KOPT-K1 (cell line): ENCODE measurements around the gene FMO3.

Experiments
- H3K27ac ChIP-seq: fragments of 200-600 bp; sonication (generic); 2 replicates; pipeline ENCODE4 v1.5.1; 2016; ENCODE audit warnings: antibody characterized with exemption, mild to moderate bottlenecking, low read depth, low read length; ENCODE audit not compliant: poor library complexity, severe bottlenecking
- H3K36me3 ChIP-seq: fragments of 200-600 bp; sonication (generic); 2 replicates; pipeline ENCODE4 v1.5.1; 2017; ENCODE audit warnings: antibody characterized with exemption, mild to moderate bottlenecking, low read length, moderate library complexity; ENCODE audit not compliant: insufficient read depth
- H3K9me3 ChIP-seq: fragments of 200-600 bp; sonication (generic); 2 replicates; pipeline ENCODE4 v1.5.1; 2017; ENCODE audit warnings: antibody characterized with exemption, low read length, mild to moderate bottlenecking; ENCODE audit not compliant: insufficient read depth, poor library complexity, severe bottlenecking

Gene FMO3

GRCh38 chr1:171107262-171107940, 16.7 kb downstream of the FMO3 start:
- Histone ChIP-seq H3K9me3 (no peaks in the 10 kb centered on the region), H3K36me3 (no peaks in the 10 kb centered on the region), H3K27ac (no peak overlapping the region)

- Histone ChIP-seq H3K9me3 (no peaks in the 10 kb centered on the region), H3K36me3 (no peaks in the 10 kb centered on the region), H3K27ac (no peak overlapping the region)
Measured at GRCh38 chr1:171107969-171108368, 17.3 kb downstream of the FMO3 start.

DNA sequence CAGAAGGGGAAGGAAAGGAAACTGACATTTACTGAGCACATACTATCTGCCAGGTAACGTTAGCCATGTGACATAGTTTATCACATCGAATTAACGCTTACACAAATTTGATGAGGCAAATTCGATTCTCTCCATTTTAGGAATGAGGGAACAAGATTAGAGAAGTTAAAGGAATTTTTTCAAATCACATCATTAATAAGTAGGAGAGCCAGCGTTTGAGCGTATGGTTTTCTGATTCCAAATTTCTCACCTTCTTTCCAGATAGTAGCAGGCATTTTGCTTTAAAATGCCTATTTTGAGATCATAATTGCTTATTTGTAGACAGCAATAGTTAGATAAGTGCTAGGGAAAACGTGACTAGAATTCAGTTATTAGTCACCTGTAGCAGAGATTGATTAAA, 19.3 kb downstream of the FMO3 start:
- H3K9me3 ChIP-seq: no peaks in the 10 kb centered on the region
- no peaks in the 10 kb centered on the region for H3K36me3 ChIP-seq
- no peak overlapping the region for H3K27ac ChIP-seq

DNA sequence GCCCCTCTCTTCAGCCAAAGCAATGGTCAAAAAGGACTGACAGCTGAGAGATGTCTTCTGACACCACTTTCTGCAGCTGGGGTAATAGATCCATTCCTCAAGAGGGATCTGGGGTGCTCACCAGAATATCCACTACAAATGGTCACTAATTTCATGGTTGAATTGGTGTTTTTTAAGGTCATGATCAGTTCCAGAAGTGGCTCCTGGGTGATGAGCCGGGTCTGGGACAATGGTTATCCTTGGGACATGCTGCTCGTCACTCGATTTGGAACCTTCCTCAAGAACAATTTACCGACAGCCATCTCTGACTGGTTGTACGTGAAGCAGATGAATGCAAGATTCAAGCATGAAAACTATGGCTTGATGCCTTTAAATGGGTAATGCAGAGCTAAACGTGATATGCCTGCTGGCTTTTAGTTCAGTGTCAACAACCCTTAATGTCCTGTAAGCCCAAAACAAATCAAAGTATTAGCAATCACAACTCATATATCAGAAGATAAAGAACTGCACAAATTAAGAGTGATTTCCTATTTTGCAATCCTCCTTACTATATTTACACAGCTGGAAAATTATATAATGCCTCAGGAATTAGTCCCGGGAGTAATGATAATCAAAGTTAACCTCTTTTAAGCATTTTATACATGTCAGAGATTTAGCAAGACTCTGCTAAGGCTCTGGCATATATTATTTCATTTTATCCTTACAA, 20.1 kb downstream of the FMO3 start:
- Histone ChIP-seq H3K9me3 (no peaks in the 10 kb centered on the region), H3K27ac (no peak overlapping the region)

GRCh38 chr1:171112119-171112518, 21.4 kb downstream of the FMO3 start:
- Histone ChIP-seq H3K36me3 (no peaks in the 10 kb centered on the region), H3K9me3 (no peaks in the 10 kb centered on the region), H3K27ac (no peak overlapping the region)

More for the DNA sequence above, 20.1 kb downstream of the FMO3 start:
- no peaks in the 10 kb centered on the region for H3K36me3 ChIP-seq

GRCh38 chr1:171113382-171113781, 22.7 kb downstream of the FMO3 start:
- Histone ChIP-seq H3K9me3 (no peaks in the 10 kb centered on the region), H3K36me3 (no peaks in the 10 kb centered on the region), H3K27ac (no peak overlapping the region)

- no peaks in the 10 kb centered on the region for H3K36me3 ChIP-seq
- H3K9me3 ChIP-seq: no peaks in the 10 kb centered on the region
- H3K27ac ChIP-seq: no peak overlapping the region
Measured at GRCh38 chr1:171115280-171115897, 24.7 kb downstream of the FMO3 start.

GRCh38 chr1:171116676-171117075, 26.0 kb downstream of the FMO3 start:
- Histone ChIP-seq H3K36me3 (no peaks in the 10 kb centered on the region), H3K27ac (no peak overlapping the region)

GRCh38 chr1:171117085-171117484, 26.4 kb downstream of the FMO3 start:
- H3K27ac ChIP-seq: no peak overlapping the region
- H3K9me3 ChIP-seq: no peaks in the 10 kb centered on the region
- no peaks in the 10 kb centered on the region for H3K36me3 ChIP-seq

More at GRCh38 chr1:171116676-171117075, 26.0 kb downstream of the FMO3 start:
- H3K9me3 ChIP-seq: no peaks in the 10 kb centered on the region

GRCh38 chr1:171119648-171120047, 28.9 kb downstream of the FMO3 start:
- Histone ChIP-seq H3K36me3 (no peaks in the 10 kb centered on the region), H3K9me3 (no peaks in the 10 kb centered on the region), H3K27ac (no peak overlapping the region)

GRCh38 chr1:171122299-171122698, 31.6 kb downstream of the FMO3 start:
- Histone ChIP-seq H3K9me3 (no peaks in the 10 kb centered on the region), H3K27ac (no peak overlapping the region), H3K36me3 (no peaks in the 10 kb centered on the region)

DNA sequence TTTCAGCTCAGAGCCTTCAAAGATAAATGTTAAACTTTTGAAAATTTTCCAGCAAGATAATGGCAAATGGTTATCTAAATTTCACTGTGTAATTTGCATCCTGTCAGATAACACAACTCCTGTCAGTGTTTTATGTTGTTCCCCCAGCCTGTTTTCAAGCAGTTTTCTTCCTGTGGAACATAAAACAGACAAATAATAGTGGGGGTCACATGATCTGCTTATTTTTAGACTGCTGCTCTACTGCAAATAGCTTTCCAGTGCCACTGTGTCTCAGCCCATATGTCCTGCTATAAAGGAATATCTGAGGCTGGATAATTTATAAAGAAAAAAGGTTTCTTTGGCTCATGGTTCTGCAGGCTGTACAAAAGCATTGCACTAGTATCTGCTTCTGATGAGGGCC, 32.2 kb downstream of the FMO3 start:
- Histone ChIP-seq H3K36me3 (no peaks in the 10 kb centered on the region), H3K9me3 (no peaks in the 10 kb centered on the region), H3K27ac (no peak overlapping the region)

DNA sequence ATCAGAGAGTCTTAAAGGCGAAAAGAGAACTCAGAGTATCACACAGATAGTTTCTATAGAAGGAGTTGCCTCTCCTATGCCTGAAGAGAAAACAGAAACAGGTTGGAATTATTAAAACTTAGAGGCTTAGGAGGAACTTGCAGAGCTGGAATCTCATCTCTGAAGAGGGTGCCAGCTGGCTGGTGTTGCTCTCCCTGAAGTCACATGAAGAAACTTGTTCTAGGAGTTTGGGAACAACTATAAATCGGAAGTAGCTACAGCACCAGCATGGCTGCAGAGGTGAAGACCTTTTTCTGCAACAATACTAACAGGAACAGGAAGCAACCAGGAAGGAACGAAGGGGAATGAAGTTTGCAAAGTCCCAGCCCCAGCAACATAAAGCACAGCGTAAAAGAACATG, 35.8 kb downstream of the FMO3 start:
- Histone ChIP-seq H3K36me3 (no peaks in the 10 kb centered on the region), H3K27ac (no peak overlapping the region), H3K9me3 (no peaks in the 10 kb centered on the region)

- no peaks in the 10 kb centered on the region for H3K36me3 ChIP-seq
- no peaks in the 10 kb centered on the region for H3K9me3 ChIP-seq
- no peak overlapping the region for H3K27ac ChIP-seq
Measured at GRCh38 chr1:171127099-171127498, 36.4 kb downstream of the FMO3 start.

- Histone ChIP-seq H3K9me3 (no peaks in the 10 kb centered on the region), H3K27ac (no peak overlapping the region), H3K36me3 (no peaks in the 10 kb centered on the region)
Measured at GRCh38 chr1:171127501-171127900, 36.8 kb downstream of the FMO3 start.
